Keratinocyte (primary cell): ENCODE data around the gene PLEKHG5.
"Not testable (repeated sequence)": the region's sequence is repeated elsewhere in the genome, so short reads cannot be mapped to it uniquely, and the experiment has no call there.

Experiments
- CTCF ChIP-seq, 3 experiments: IDR thresholded peaks in 1 of 3; conservative IDR thresholded peaks in 1 of 3; optimal IDR thresholded peaks in 1 of 3; 2 replicates in 2 of 3; 3 replicates in 1 of 3; pipeline versions ENCODE3 to v1.5.1; 2011; ENCODE audit warnings: low read length in 3 of 3, mild to moderate bottlenecking in 3 of 3, moderate library complexity in 2 of 3, control low read depth in 1 of 3, inconsistent platforms in 1 of 3; ENCODE audit not compliant: insufficient read depth in 2 of 3; ENCODE audit errors: extremely low read depth in 1 of 3
- EZH2 ChIP-seq: IDR thresholded peaks from one replicate; pipeline ENCODE4 v1.6.1; 2012; ENCODE audit warnings: inconsistent platforms, mild to moderate bottlenecking, low read length, moderate library complexity

DNA sequence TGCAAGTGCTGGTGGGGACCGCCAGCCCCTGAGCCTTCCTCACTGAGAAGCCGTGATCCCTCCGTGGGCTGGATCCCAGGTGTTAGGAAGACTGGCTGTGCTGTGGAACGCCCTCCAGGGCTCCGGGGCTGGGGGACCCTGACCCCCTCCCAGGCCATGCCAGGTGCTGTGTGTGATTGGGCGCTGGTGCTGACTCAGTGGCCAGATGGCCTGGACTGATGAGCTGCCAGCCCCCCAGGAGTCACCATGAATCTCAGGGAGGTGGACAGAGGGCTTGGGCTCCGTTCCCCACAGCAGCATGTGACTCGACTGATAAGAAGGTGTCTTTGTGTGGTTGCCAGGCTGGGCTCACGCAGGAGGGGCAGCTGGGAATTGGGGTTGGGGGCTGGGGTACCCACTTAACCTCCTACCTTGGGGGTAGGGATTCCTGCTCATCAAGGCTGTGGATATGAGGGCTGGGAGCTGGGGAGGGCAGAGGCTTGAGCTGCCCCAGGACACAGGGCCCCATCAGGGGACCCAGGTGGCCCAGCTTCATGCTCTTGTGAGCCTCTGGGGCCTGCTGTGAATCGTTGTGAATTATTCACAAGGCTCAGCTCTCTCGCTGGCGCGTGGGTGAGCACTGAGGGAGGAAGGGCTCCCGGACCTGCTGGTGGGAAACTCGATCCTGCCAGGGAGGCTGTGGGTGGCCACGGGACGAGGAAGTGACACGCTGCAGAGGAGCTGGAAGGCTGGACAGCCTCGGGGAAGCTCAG, 61.6 kb downstream of the PLEKHG5 start:
- TF ChIP-seq CTCF (optimal IDR thresholded peaks at IDR 0.05 in 1 of 3, IDR thresholded peaks at IDR 0.05 in 1 of 3, conservative IDR thresholded peaks at IDR 0.05 in 1 of 3; ENCODE audit: extremely low read depth in 1 of 3, insufficient read depth in 2 of 3, low read length in 3 of 3); EZH2: not testable (repeated sequence)
